Measurements from ENCODE around the gene CAPN9.

- no peak for TF ChIP-seq CTCF (IDR thresholded peaks at IDR 0.05 in 4 of 5, conservative IDR thresholded peaks at IDR 0.05 in 1 of 5)
- TF ChIP-seq POLR2A (IDR thresholded peaks at IDR 0.05), result no peak
Measured at GRCh38 chr1:230706887-230707731, 40.1 kb upstream of the CAPN9 start.

All from gastrocnemius medialis (tissue), 4 donors.